WTC11 (cell line): ENCODE measurements around the gene FOXRED1. TPM values are rescaled to one million over a fixed set of nuclear protein-coding genes. Genes with fewer than 3 reads are reported as not detected.

ENCODE experiments used
- ATAC-seq: fragments of 200-7000 bp; cut with Tn5 transposase; 2 replicates; pipeline ENCODE4 v1.10.0; 2021; ENCODE audit warnings: mild to moderate bottlenecking, moderate library complexity
- CTCF ChIA-PET: fragments of 300-600 bp; sonication (Branson Sonifier 250); formaldehyde crosslinking; loops from one replicate; lab custom pipeline; 2021; ENCODE audit warnings: antibody characterized with exemption; lab: Charles Lee
- POLR2A ChIA-PET: fragments of 350-600 bp; sonication (Branson Sonifier 250); formaldehyde crosslinking; loops from one replicate; lab custom pipeline; 2021; ENCODE audit warnings: antibody characterized with exemption; lab: Charles Lee
- DNase-seq: peaks from one replicate; pipeline ENCODE4 v3.0.0; 2021; ENCODE audit warnings: low spot score
- H3K27ac Mint-ChIP-seq: 2 replicates; pipeline ENCODE4 v1.8.0; 2021; ENCODE audit warnings: mixed read lengths
- H3K27me3 Mint-ChIP-seq: 2 replicates; pipeline ENCODE4 v1.8.0; 2021; ENCODE audit warnings: low read depth, mild to moderate bottlenecking, moderate library complexity, mixed read lengths
- H3K36me3 Mint-ChIP-seq: 2 replicates; pipeline ENCODE4 v1.8.0; 2021; ENCODE audit warnings: mixed read lengths
- H3K4me1 Mint-ChIP-seq: 2 replicates; pipeline ENCODE4 v1.8.0; 2022; ENCODE audit warnings: mixed read lengths
- H3K4me3 Mint-ChIP-seq: 2 replicates; pipeline ENCODE4 v1.8.0; 2021; ENCODE audit warnings: mild to moderate bottlenecking, moderate library complexity, mixed read lengths
- H3K9me3 Mint-ChIP-seq: 2 replicates; pipeline ENCODE4 v1.8.0; 2021; ENCODE audit warnings: mixed read lengths
- ATF1 ChIP-seq: sonication (generic); formaldehyde crosslinking; IDR thresholded peaks from 2 replicates; pipeline ENCODE4 v1.8.1; 2023; ENCODE audit warnings: mild to moderate bottlenecking, moderate library complexity, missing genetic modification reagents
- CREB1 ChIP-seq: sonication (generic); formaldehyde crosslinking; IDR thresholded peaks from 2 replicates; pipeline ENCODE4 v1.8.0; 2023; ENCODE audit warnings: mild to moderate bottlenecking, missing genetic modification reagents
- ESRRA ChIP-seq: sonication (generic); formaldehyde crosslinking; IDR thresholded peaks from 2 replicates; pipeline ENCODE4 v1.8.1; 2022; ENCODE audit warnings: mild to moderate bottlenecking, missing genetic modification reagents, borderline replicate concordance
- FOXJ3 ChIP-seq: sonication (generic); formaldehyde crosslinking; IDR thresholded peaks from 2 replicates; pipeline ENCODE4 v1.9.0; 2021; ENCODE audit warnings: missing genetic modification reagents, mild to moderate bottlenecking, borderline replicate concordance
- FOXP1 ChIP-seq: sonication (generic); formaldehyde crosslinking; IDR thresholded peaks from 2 replicates; pipeline ENCODE4 v1.8.0; 2022; ENCODE audit warnings: missing genetic modification reagents, mild to moderate bottlenecking, moderate library complexity, borderline replicate concordance
- NFE2L1 ChIP-seq: sonication (generic); formaldehyde crosslinking; IDR thresholded peaks from 2 replicates; pipeline ENCODE4 v1.8.1; 2023; ENCODE audit warnings: missing genetic modification reagents
- NR1H2 ChIP-seq: sonication (generic); formaldehyde crosslinking; IDR thresholded peaks from 2 replicates; pipeline ENCODE4 v1.9.0; 2021; ENCODE audit warnings: mild to moderate bottlenecking, moderate library complexity, missing genetic modification reagents
- OVOL2 ChIP-seq: fragments of 250-450 bp; sonication (Bioruptor Pico); IDR thresholded peaks from 2 replicates; pipeline ENCODE4 v1.9.0; 2021; ENCODE audit warnings: mild to moderate bottlenecking, borderline replicate concordance
- TCF7 ChIP-seq: sonication (generic); formaldehyde crosslinking; IDR thresholded peaks from 2 replicates; pipeline ENCODE4 v1.8.0; 2022; ENCODE audit warnings: mild to moderate bottlenecking, low read depth, missing genetic modification reagents, moderate library complexity
- ZBTB21 ChIP-seq: sonication (generic); formaldehyde crosslinking; IDR thresholded peaks from 2 replicates; pipeline ENCODE4 v1.8.1; 2023; ENCODE audit warnings: mild to moderate bottlenecking, missing genetic modification reagents, borderline replicate concordance
- ZNF121 ChIP-seq: sonication (generic); formaldehyde crosslinking; IDR thresholded peaks from 2 replicates; pipeline ENCODE4 v1.8.0; 2023; ENCODE audit warnings: missing genetic modification reagents
- total RNA-seq: library from RNA; stranded (reverse); gene quantifications from 3 replicates; pipeline ENCODE4 v1.2.3, GENCODE V29; 2021
- TF ChIP-seq, protein P1 (sequence below): sonication (generic); formaldehyde crosslinking; IDR thresholded peaks from 2 replicates; pipeline ENCODE4 v1.8.1; 2022; ENCODE audit warnings: missing genetic modification reagents, borderline replicate concordance
- TF ChIP-seq, protein P2 (sequence below): sonication (generic); formaldehyde crosslinking; IDR thresholded peaks from 2 replicates; pipeline ENCODE4 v1.8.0; 2022; ENCODE audit warnings: missing genetic modification reagents
- TF ChIP-seq, protein P3 (sequence below): fragments of 250-450 bp; sonication (Bioruptor Pico); IDR thresholded peaks from 2 replicates; pipeline ENCODE4 v1.9.0; 2021; ENCODE audit warnings: mild to moderate bottlenecking
- TF ChIP-seq, protein P4 (sequence below): sonication (generic); formaldehyde crosslinking; IDR thresholded peaks from 2 replicates; pipeline ENCODE4 v1.8.0; 2022; ENCODE audit warnings: mild to moderate bottlenecking, missing genetic modification reagents
- TF ChIP-seq, protein P5 (sequence below): sonication (generic); formaldehyde crosslinking; IDR thresholded peaks from 2 replicates; pipeline ENCODE4 v1.8.1; 2023; ENCODE audit warnings: mild to moderate bottlenecking, missing genetic modification reagents

The FOXRED1 gene
- total RNA-seq, 1 experiment from 2014 or later: 61.9 TPM

DNA sequence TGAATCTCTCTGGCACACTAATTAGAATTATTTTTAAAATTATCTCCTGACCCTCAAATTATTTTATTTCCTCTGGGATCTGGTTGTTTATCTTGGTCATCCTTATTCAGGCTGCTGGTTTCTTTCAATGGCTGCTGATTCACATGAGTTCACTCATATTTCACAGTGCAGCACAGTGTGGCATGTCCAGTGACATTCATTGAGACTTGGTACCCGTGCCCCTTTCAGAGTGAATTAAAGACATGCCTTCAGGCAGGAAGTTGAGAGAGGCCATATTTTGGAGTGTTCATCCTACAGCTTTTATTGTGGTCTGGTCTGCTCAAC is 48.4 kb downstream of the FOXRED1 start:
- Mint-ChIP-seq H3K4me1 (no peaks in the 10 kb centered on the region), H3K27ac (no peak overlapping the region), H3K27me3 (no peaks in the 10 kb centered on the region), H3K36me3 (peaks cover 23% of the 10 kb centered on the region), H3K4me3 (no peak overlapping the region)
- no peak for DNase-seq
- CTCF ChIA-PET: no interaction called here
- TF ChIP-seq FOXP1 (CRISPR knock-in tag) (no peak), ZBTB21 (no peak)
- TF ChIP-seq, protein P1, sequence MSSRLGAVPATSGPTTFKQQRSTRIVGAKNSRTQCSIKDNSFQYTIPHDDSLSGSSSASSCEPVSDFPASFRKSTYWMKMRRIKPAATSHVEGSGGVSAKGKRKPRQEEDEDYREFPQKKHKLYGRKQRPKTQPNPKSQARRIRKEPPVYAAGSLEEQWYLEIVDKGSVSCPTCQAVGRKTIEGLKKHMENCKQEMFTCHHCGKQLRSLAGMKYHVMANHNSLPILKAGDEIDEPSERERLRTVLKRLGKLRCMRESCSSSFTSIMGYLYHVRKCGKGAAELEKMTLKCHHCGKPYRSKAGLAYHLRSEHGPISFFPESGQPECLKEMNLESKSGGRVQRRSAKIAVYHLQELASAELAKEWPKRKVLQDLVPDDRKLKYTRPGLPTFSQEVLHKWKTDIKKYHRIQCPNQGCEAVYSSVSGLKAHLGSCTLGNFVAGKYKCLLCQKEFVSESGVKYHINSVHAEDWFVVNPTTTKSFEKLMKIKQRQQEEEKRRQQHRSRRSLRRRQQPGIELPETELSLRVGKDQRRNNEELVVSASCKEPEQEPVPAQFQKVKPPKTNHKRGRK: no peak
- TF ChIP-seq, all 79 proteins: peak for 0
- ATAC-seq: no peak
- POLR2A ChIA-PET: no interaction called here
- H3K9me3 Mint-ChIP-seq: peaks cover 5% of the 10 kb centered on the region; the same call in 1 of the 2 replicates

DNA sequence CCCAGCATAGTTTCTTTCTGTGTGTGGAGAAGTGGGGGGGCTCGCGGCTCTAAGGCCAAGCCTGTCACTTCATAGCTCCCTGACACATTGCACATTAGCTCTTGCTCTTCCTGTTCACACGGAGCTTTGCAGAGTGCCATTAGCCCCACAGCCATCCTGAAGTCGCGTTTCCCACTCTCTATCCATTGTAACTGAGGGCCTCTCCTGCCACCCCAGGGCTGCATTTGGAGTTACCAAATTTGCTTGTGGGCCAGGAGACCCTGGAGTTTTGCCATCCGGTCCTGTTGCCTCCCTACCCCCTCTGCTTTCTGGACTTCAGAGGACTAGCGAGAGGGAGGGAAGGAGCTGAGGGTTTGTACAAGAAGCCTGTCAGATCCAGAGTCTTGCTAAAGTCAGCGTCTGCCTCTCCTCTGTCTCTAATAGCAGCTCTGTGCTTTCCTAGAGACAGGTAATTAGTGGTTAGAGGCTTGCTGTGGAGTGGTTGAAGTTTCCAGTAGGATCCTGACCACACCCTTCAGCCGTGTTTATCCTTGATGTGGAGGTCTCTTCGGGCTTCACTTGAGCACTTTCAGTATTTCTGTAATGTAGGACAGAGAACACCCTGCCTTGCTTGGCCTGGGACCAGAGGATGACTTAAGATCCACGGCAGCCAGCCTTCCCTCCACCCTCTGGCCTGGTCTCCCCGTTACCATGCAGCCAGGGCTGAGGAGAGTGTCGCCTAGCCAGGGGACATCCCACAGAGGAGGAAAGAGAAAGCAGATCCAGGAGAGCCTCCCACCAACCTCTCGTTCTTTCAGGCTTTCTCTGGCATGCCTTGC is 49.0 kb downstream of the FOXRED1 start:
- peaks cover 5% of the 10 kb centered on the region; the same call in 1 of the 2 replicates for H3K9me3 Mint-ChIP-seq
- TF ChIP-seq, protein P2, sequence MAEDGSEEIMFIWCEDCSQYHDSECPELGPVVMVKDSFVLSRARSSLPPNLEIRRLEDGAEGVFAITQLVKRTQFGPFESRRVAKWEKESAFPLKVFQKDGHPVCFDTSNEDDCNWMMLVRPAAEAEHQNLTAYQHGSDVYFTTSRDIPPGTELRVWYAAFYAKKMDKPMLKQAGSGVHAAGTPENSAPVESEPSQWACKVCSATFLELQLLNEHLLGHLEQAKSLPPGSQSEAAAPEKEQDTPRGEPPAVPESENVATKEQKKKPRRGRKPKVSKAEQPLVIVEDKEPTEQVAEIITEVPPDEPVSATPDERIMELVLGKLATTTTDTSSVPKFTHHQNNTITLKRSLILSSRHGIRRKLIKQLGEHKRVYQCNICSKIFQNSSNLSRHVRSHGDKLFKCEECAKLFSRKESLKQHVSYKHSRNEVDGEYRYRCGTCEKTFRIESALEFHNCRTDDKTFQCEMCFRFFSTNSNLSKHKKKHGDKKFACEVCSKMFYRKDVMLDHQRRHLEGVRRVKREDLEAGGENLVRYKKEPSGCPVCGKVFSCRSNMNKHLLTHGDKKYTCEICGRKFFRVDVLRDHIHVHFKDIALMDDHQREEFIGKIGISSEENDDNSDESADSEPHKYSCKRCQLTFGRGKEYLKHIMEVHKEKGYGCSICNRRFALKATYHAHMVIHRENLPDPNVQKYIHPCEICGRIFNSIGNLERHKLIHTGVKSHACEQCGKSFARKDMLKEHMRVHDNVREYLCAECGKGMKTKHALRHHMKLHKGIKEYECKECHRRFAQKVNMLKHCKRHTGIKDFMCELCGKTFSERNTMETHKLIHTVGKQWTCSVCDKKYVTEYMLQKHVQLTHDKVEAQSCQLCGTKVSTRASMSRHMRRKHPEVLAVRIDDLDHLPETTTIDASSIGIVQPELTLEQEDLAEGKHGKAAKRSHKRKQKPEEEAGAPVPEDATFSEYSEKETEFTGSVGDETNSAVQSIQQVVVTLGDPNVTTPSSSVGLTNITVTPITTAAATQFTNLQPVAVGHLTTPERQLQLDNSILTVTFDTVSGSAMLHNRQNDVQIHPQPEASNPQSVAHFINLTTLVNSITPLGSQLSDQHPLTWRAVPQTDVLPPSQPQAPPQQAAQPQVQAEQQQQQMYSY (CRISPR knock-in tag): no peak
- TF ChIP-seq, protein P3, sequence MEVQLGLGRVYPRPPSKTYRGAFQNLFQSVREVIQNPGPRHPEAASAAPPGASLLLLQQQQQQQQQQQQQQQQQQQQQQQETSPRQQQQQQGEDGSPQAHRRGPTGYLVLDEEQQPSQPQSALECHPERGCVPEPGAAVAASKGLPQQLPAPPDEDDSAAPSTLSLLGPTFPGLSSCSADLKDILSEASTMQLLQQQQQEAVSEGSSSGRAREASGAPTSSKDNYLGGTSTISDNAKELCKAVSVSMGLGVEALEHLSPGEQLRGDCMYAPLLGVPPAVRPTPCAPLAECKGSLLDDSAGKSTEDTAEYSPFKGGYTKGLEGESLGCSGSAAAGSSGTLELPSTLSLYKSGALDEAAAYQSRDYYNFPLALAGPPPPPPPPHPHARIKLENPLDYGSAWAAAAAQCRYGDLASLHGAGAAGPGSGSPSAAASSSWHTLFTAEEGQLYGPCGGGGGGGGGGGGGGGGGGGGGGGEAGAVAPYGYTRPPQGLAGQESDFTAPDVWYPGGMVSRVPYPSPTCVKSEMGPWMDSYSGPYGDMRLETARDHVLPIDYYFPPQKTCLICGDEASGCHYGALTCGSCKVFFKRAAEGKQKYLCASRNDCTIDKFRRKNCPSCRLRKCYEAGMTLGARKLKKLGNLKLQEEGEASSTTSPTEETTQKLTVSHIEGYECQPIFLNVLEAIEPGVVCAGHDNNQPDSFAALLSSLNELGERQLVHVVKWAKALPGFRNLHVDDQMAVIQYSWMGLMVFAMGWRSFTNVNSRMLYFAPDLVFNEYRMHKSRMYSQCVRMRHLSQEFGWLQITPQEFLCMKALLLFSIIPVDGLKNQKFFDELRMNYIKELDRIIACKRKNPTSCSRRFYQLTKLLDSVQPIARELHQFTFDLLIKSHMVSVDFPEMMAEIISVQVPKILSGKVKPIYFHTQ (CRISPR knock-in tag): no peak
- TF ChIP-seq, protein P4, sequence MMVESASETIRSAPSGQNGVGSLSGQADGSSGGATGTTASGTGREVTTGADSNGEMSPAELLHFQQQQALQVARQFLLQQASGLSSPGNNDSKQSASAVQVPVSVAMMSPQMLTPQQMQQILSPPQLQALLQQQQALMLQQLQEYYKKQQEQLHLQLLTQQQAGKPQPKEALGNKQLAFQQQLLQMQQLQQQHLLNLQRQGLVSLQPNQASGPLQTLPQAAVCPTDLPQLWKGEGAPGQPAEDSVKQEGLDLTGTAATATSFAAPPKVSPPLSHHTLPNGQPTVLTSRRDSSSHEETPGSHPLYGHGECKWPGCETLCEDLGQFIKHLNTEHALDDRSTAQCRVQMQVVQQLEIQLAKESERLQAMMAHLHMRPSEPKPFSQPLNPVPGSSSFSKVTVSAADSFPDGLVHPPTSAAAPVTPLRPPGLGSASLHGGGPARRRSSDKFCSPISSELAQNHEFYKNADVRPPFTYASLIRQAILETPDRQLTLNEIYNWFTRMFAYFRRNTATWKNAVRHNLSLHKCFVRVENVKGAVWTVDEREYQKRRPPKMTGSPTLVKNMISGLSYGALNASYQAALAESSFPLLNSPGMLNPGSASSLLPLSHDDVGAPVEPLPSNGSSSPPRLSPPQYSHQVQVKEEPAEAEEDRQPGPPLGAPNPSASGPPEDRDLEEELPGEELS (CRISPR knock-in tag): no peak
- TF ChIP-seq ESRRA: no peak
- no peak for TF ChIP-seq FOXJ3 (CRISPR knock-in tag)
- TF ChIP-seq, protein P5, sequence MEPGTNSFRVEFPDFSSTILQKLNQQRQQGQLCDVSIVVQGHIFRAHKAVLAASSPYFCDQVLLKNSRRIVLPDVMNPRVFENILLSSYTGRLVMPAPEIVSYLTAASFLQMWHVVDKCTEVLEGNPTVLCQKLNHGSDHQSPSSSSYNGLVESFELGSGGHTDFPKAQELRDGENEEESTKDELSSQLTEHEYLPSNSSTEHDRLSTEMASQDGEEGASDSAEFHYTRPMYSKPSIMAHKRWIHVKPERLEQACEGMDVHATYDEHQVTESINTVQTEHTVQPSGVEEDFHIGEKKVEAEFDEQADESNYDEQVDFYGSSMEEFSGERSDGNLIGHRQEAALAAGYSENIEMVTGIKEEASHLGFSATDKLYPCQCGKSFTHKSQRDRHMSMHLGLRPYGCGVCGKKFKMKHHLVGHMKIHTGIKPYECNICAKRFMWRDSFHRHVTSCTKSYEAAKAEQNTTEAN (CRISPR knock-in tag): no peak
- no peak for TF ChIP-seq ZBTB21
- no peak for TF ChIP-seq CREB1 (CRISPR knock-in tag)
- TF ChIP-seq NFE2L1 (CRISPR knock-in tag): no peak
- TF ChIP-seq TCF7 (CRISPR knock-in tag): no peak
- TF ChIP-seq OVOL2 (CRISPR knock-in tag): no peak
- no peak for TF ChIP-seq FOXP1 (CRISPR knock-in tag)
- no peak for TF ChIP-seq ZNF121 (CRISPR knock-in tag)
- no peak for TF ChIP-seq NR1H2 (CRISPR knock-in tag)
- no peak for TF ChIP-seq ATF1
- H3K36me3 Mint-ChIP-seq: peaks cover 23% of the 10 kb centered on the region
- ChIA-PET CTCF (interaction anchor here (1.0 kb wide), 1 partner anchor 35 kb away, joined by 3 read pairs; no protein-coding TSS in a partner anchor), POLR2A (no interaction called here)
- DNase-seq (no peak), ATAC-seq (no peak)
- no peak overlapping the region for H3K4me3 Mint-ChIP-seq
- H3K27me3 Mint-ChIP-seq: no peaks in the 10 kb centered on the region
- H3K4me1 Mint-ChIP-seq: no peaks in the 10 kb centered on the region
- H3K27ac Mint-ChIP-seq: peak overlapping the region; percentile 55
